NCI-H526 treated with DMSO at 0.1 percent for 48 hours (cell line): ENCODE results near the gene DMRTC2.
A peak's percentile ranks its signal among the peaks of the same experiment; 100 is the strongest.
"Not testable (repeated sequence)": the region's sequence is repeated elsewhere in the genome, so short reads cannot be mapped to it uniquely, and the experiment has no call there.

Experiments used
- DNase-seq: peaks from one replicate; lab custom pipeline; 2025; lab: John Stamatoyannopoulos, UW

DMRTC2 gene

DNA sequence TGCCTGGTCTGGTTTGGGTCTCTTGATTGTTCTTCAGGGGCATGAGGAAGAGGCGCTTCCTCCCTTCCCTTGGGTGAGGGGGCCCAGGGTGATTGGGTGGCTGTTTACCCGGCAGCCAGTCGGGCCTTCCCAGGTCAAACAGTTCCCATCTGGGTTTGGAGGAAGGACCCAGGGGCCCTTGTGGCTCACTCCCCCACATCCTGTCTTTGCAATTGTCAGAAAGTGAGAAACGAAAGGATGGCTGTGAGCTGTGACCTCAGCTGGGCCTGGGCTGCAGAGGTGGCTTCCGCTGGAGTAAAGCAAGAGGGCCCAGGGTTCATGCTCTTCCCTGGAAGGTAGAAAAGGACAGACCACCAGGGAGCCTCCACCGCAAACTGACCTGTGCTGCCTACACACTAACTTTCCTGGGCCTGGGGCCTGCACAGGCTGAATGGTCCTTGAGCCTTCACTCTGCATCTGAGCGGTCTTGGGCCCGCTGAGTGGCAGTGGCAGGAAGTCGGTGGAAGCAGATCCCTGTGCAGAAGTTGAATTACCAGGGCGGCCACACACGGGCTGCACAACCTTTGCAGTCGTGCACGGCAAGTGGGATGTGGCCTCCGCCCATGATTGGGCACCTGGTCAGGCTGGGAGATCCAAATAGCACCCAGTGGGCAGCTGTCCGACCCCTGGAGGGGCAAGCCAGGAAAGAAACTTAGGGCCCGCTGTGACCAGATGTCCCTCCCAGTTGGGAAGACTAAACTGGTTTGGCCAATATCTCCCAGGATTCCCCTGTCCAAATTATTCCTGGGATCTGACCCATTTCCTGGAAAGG, 26.9 kb downstream of the DMRTC2 start:
- DNase-seq: no peak

DNA sequence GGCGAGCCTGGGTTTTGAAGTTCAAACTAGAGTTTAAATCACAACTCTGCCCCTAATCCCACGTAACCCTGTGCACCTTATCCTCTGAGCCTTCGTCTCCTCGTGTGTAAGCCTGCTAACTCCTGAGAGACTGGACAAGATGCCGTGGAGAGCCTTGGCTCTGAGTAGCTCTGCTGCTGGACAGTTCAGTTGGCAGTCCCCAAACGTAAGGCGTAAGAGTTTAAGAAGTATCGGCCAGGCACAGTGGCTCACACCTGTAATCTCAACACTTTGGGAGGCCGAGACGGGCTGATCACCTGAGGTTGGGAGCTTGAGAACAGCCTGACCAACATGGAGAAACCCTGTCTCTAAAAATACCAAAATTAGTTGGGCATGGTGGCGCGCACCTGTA, 27.5 kb downstream of the DMRTC2 start:
- DNase-seq: no peak

DNA sequence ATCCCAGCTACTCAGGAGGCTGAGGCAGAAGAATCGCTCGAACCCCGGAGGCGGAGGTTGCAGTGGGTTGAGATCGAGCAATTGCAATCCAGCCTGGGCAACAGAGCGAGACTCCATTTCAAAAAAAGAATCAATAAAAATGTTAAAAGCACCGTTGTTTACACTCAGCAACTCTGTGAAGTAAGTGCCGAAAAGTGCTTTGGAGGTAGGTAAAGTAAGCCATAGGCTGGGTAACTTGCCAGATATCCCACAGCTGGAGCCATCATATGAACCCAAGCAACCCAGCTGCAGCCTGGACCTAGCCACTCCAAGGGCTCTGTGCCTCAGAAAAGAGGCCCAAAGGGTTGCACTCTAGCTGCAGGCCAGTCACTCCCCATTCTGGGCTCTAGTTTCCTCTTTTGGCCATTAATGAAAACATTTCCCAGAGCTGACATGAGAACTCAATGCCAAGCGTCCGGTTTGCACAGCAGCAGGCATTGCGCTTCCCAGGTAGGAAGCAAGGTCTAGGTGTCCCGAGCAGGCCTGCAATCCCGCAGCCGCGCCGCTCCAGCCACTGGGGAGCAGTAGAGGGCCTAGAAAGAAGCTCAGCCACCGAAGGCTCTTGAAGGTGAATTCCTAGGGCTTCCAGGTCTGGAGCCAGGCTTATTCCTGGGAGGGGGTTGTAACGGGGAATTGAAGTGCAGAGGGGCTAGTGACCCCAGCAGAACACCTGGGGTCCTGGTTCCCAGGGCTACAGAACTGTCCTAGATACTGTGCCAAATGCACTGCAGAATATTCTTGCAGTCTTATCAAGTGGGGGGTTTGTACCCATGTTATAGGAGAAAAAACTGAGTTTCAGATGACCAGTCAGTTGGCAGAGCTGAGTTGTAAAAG, 28.2 kb downstream of the DMRTC2 start:
- DNase-seq: peak; percentile 82

DNA sequence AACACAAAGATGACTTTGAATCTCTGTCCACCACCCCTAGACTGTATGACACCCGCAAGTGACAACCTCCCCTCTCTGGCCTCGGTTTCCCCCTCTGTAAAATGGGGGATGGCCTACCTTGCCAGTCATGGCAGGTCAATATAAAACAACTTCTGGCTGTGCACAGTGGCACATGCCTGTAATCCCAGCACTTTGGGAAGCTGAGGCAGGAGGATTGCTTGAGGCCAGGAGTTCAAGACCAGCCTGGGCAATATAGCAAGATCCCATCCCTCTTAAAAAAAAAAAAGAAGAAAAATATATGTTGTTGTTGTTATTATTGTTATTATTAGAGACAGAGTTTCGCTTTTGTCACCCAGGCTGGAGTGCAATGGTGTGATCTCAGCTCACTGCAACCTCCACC, 31.1 kb downstream of the DMRTC2 start:
- not testable (repeated sequence) for DNase-seq

DNA sequence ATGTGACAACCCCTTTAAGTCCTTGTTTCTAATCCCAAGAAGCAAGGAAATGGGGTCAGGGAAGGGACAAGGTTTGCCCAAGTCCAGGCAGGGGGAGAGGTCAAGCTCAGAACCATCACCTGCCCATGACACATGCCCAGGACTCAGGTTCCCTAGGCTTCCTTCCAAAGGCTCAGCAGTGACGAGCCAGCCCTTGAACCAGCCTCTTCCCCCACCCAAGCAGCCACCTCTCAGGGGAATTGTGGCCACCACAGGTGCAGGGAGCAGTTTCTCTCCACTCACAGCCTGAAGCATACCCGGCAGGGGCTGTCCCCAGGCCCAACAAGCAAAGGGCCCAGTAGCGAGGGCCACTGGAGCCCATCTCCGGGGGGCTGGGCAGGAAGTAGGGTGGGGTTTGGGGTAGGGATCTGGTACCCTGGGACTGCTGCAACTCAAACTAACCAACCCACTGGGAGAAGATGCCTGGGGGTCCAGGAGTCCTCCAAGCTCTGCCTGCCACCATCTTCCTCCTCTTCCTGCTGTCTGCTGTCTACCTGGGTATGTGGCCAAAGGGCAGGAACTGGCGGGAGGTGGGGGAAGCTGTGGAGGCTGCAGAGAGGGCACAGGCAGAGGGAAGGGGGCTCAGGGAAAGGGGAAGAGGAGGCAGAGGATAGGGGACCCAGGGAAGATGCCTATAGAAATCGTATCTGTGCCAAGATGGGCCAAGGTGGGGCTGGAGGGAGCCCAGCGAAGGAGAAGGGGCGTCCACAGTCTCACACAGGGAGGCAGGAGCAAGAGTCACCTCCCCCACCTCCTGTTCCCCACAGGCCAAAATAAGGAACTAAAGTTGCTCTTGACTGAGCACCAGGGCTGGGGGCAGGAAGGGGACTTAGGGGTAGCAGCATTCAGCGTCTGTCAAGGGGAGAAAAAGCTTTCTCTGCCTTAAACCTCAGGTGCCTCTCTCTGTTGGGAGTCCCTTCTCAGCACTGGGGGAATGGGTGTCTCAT, 32.3 kb downstream of the DMRTC2 start, which contains the start of gene CD79A:
Gene CD79A (plus strand): TSS at position 433 of the 986 bp plus-strand sequence. CDS start 26 bp downstream, at position 459.
- DNase-seq: no peak

DNA sequence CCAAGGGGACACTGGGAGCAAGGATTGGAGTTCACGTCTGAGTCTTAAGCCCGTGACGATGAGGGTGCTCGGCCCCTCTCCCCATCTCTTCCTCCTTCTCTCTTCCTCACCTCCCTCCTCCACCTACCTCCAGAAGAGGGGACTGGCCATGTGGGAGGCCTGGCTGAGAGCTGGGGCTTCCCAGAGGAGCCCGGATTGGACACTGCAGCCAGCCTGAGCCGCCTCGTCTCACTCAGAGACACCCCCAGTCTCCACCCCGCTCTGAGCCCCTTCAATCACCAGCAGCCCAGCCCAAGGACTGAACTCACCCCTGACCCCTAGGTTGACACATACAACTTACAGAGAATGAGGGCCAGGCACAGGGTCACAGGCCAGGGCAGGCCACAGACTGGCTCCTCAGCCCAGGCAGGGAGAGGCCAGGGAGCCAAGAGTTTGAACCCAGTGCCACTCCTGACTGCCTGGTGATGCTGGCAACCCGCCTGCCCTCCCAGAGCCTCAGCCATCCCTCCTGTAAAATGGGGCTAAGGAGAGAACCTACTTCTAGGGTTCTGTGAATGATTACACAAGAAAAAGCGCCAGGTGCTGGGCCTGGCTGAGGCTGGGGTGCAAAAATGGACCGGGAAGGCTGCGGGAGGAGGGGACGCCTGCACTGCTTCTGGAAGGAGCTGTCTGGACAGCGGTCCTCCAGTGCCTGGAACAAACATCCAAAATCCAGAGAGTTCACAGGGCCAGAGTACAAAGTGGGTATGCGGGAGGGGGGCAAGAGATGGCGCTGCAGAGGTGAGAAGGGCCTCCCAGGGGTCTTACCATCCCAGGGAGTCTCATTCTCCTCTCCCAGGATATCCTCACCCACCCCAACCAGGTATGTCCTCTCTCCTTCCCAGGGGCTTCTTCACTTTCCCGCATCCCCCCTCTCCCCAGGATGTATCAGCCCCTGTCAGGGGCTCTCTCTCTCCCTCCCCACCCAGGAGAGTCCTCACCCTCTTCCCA, 33.4 kb downstream of the DMRTC2 start:
- no peak for DNase-seq

DNA sequence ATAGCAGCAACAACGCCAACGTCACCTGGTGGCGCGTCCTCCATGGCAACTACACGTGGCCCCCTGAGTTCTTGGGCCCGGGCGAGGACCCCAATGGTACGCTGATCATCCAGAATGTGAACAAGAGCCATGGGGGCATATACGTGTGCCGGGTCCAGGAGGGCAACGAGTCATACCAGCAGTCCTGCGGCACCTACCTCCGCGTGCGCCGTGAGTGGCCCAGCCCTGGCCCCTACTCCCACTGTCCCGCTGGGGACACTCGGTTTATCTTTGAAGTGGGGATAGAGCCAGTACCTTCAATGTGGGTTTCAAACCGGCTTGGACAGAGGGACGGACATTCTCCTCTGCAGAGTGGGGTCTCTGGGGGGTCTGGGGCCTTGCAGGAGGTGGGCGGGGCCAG, 34.2 kb downstream of the DMRTC2 start:
- no peak for DNase-seq

DNA sequence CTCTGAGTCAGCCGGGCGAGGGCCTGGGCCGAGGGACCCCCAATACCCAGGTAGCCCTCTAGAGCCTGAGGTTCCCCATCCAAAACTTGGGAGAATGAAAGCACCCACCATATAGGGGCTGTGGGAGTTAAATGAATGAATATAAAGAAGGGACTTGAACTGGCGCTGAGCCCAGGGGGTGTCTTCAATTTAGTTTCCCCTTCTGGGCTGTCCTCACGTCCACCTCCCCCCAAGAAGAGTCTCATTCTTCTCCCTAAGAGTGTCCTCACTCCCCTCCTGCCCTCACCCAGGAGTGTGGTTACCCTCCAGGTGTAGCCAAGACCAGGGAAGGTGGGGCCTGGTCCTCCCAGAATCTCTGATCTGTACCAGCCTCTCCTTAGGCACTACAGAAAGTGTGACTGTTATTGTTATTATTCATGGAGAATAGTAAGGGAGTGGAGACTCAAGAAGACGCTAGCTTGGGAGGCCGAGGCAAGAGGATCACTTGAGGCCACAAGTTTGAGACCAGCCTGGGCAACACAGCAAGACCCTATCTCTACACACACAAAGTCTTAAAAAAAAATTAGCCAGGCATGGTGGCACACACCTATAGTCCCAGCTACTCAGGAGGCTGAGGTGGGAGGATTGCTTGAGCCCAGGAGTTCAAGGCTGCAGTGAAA, 35.0 kb downstream of the DMRTC2 start:
- no peak for DNase-seq

DNA sequence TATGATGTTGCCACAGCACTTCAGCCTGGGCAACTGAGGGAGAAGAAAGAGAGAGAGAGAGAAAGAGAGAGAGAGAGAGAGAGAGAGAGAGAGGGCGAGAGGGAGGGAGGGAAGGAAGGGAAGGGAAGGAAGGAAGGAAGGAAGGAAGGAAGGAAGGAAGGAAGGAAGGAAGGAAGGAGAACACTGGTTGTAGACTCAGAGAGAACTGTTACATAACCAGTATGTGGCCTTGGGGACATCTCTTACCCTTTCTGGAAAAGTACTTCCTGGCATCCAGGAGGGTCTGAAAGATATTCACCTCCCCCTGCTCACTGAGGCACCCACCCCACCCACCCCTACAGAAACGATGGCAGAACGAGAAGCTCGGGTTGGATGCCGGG, 35.5 kb downstream of the DMRTC2 start:
- no peak for DNase-seq

DNA sequence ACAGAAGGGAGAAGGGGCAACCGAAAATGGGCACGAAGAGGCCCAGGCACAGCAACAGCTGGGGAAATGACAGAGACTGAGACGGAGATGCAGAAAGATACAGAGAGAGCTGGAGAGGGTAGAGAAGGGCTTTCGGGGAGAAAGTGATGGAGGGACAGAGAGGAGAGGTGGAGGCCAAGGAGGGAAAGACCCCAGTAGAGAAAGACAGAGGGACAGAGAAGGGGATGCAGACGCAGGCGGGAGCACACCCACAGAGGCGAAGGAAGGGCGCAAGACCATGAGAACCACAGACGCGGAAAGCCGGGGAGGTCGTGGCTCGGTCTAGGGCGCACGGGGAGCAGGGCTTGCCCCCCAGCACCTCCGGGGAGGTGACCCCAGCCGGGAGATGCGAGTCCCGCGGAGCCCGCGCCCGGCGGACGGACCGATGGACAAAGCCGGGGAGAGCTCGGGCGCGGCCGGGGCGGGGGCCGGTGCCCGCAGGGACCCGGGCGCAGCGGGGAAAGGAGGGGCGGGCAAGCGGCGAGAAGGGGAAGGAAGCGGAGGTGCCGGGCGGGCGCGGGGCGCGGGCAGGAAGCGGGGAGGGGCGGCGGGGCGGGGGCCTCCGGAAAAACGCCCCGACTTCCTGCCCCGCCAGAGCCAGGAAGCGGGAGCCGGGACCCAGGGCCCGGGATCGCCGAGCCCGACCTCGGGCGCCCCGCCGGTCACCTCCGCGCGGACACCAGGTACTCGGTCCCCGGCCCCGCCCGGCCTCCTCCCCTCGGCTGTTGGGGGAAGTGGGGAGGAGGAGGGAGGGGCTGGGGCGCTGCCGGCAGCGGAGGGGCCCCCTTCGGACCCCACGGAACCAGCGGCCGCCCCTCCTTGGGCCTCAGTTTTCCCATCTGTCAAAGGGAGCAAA, 38.0 kb downstream of the DMRTC2 start, which contains the start of gene ARHGEF1:
Gene ARHGEF1 (plus strand): TSS at position 617 of the 895 bp plus-strand sequence. CDS start 4,899 bp downstream, outside the sequence.
- no peak for DNase-seq

DNA sequence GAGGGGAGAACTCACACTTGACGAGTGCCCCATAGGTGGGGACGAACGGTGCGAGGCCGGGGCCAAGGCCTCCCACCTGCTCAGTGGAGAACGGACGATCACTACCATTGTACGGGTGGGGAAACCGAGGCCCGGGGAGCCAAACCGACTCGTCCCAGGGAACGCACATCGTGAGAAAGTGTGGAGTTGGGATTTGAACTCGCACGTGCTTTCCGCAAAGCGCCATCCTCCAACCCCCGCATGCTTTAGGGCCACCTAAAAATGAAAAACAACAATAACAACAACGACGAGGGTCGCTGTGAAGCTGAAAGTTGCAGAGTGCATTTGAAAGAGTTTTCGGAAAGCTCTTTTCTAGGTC, 38.6 kb downstream of the DMRTC2 start:
- DNase-seq: no peak

DNA sequence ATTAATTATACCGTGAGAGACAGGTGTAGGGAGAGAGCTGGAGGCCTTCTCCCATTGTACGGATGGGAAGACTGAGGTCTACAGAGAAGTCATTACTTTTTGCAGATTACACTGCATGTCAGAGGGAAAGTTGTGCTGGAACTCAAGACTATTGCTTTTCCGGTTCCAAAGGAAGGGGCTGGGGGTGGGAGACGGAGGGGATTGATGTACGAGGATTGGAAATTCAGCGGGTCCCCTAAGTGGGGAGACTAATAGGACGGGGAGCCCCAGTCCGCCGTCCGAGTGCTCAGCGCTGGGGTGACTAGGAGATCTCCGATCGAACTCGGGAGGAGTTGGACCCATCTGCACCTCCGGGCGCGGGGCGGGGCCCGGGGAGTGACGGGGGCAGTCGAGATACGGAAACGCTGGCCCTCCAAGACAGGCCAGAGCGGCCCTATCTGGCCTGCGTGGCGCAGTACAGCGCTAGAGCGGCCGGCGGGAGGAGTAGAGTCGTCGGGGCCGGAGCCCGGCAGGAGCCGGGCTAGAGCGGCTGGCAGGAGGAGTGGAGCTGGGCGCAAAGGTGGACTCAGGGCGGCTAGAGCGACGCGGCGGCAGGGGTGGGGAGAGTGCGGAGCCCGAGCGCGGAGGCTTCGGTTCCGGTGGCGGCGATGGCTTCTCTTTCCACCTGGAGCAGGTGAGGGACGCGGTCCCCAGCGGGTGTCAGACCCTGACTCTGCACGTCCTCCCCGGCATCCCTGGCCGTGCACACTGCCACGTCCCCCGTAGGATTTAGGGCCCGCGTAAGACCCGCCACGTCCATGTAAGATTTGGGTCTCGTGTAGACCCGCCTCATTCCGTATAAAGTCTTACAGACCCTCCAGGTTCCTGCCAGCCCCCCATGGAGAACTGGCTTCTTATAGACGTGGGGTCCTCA, 39.2 kb downstream of the DMRTC2 start:
- peak; percentile 99 for DNase-seq

DNA sequence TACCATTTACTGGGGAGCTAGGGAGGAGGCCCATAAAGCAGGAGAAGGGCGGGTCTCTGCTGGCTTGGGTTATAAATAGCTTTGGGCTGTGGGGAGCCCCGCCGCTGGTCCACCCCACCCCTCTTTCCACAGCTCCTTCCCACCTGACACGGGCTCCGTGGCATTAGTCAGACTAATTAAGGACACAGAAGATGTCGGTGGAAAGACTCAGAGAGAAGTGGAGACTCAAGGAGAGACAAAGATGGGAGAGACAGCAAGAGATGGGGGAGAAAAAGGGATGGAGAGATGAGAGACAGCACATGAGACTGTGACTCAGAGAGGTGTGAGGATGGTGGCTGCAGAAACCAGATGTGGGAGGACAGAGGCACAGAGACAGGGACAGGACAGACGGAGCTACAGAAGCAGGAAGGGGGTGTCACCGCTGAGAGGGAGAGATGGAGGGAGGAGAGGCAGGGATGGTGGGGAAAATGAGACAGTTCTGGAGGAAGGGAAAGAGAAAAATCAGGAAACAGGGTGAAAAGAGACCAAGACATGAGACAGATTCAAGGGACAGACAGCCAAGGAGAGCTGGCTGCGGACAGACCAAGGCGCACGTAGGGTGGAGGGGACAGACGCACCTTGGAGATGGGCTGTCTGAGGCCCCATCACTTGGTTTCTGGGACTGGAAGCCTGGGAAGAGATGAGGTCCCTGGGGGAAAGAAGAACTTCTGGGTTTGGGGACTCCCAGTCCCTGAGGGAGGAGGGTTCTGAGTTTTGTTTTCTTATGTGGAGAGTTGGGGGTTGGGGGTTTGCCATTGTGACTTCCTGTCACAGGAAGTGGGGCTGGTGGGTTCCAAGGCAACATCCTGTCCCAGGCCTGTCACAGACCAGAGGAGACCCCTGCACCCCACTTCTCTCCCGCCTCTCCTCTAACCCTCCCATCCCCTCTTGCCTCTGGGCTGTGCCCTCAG, 42.2 kb downstream of the DMRTC2 start:
- DNase-seq: no peak

DNA sequence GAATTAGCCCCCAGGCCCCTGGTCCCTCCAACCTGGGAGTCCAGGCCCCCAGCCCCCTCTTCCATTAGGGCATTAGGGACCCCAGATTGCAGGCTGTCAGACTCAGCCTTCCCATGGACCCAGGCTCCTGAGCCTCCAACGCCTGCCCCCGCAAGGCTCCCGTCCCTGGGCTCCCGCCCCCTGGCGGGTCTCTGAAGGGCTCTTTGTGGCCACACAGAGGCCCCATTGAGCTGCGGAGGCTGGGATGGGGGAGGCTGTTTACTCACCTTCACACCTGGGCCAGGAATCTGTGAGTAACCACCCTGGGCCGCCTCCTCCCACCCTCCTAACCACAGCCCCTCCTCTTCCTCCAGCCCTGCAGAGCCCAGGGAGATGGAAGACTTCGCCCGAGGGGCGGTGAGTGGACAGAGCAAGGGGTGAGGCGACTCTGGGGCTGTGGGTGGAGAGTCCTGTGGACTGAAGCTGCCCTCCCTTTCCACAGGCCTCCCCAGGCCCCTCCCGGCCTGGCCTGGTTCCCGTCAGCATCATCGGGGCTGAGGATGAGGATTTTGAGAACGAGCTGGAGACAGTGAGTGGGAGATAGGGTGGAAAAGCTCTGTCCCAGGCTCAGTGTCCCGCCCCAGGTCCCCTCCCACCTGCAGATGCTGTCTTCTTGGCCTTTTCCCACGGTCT, 43.0 kb downstream of the DMRTC2 start:
- peak; percentile 39 for DNase-seq

DNA sequence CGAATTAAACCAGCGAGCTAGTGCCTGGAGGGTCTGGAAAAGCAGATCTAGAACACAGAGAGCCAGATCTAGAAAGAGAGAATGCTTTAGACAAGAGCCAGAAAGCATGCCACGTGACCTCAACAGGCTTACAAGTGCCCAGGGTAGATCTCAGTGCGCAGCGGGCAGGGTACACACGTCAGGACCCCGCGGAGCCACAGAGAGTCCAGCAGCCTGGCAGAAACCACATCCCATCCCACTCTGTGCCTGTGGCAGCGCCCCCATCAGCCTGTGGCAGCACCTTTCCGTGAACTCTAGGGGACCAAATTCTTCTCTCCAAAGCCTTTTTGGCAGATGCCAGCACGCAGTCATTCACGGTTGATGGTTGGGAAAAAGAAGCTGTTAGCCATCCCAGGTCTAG, 44.1 kb downstream of the DMRTC2 start:
- DNase-seq: no peak

DNA sequence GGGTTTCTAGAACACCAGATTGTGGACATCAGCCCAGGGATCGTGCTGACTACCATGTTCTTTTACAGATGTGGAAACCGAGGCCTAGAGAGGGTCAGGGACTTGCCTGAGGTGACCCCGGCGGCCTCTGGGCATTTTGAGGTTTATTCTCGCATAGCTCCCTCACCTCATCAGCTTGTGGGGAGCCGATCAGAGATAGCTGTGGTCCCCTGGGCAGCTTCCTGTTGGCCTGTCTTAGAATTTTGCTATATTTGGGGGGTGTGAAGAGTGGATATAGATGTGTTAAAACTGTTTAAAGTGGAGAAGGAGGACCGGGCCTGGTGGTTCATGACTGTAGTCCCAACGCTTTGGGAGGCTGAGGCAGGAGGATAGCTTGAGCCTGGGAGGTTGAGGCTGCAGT, 45.1 kb downstream of the DMRTC2 start:
- no peak for DNase-seq
